Endothelial cell of umbilical vein (primary cell): ENCODE measurements around the gene PLPPR5. TPM values are rescaled to one million over a fixed set of nuclear protein-coding genes. Genes with fewer than 3 reads are reported as not detected.

ENCODE experiments used
- BruUV-seq: library from RNA; stranded (reverse); fragments of 400-500 nt; replicated peaks from 2 replicates; lab custom pipeline; 2021; lab: Mats Ljungman, UMichigan
- CTCF ChIA-PET: fragments of 300-600, 350-600 bp; sonication (Branson Sonifier 250); formaldehyde crosslinking; loops from one replicate; lab custom pipeline; 2021; ENCODE audit warnings: antibody characterized with exemption, inconsistent platforms; lab: Charles Lee
- POLR2A ChIA-PET: fragments of 300-600, 350-600 bp; sonication (Branson Sonifier 250); formaldehyde crosslinking; loops from one replicate; lab custom pipeline; 2021; ENCODE audit warnings: antibody characterized with exemption, inconsistent platforms; lab: Charles Lee
- DNase-seq: peaks from one replicate; pipeline ENCODE4 v3.0.0-alpha.2; 2011; ENCODE audit warnings: low read depth, low spot score
- FAIRE-seq: peaks from 2 replicates; lab custom pipeline; 2011; peaks lifted over from hg19 to GRCh38; lab: Jason Lieb, UNC
- H2AFZ ChIP-seq: 2 replicates; pipeline ENCODE4 v1.6.0; 2012; ENCODE audit warnings: low read depth, low read length, control low read depth, inconsistent platforms
- H3K27ac ChIP-seq: 2 replicates; pipeline ENCODE4 v1.5.1; 2011; ENCODE audit warnings: low read depth, mild to moderate bottlenecking, control low read depth, low read length, moderate library complexity; ENCODE audit not compliant: insufficient read depth
- H3K27me3 ChIP-seq, 2 experiments: 2 replicates each; pipeline versions ENCODE4 v1.6.0 to v1.6.1; 2011; ENCODE audit warnings: low read length in 2 of 2, mixed read lengths in 1 of 2; ENCODE audit not compliant: control insufficient read depth in 2 of 2, insufficient read depth in 2 of 2
- H3K36me3 ChIP-seq, 2 experiments: 2 replicates in 1 of 2; 3 replicates in 1 of 2; pipeline ENCODE4 v1.5.1; 2011; ENCODE audit warnings: low read length in 2 of 2, mild to moderate bottlenecking in 1 of 2, moderate library complexity in 1 of 2; ENCODE audit not compliant: control insufficient read depth in 2 of 2, insufficient read depth in 2 of 2; ENCODE audit errors: extremely low read depth in 1 of 2
- H3K4me1 ChIP-seq: 3 replicates; pipeline ENCODE4 v1.5.1; 2011; ENCODE audit warnings: mild to moderate bottlenecking, low read length; ENCODE audit not compliant: control insufficient read depth, insufficient read depth; ENCODE audit errors: extremely low read depth
- H3K4me2 ChIP-seq: 2 replicates; pipeline ENCODE4 v1.6.1; 2011; ENCODE audit warnings: low read length, control low read depth, mixed read lengths; ENCODE audit not compliant: insufficient read depth
- H3K4me3 ChIP-seq, 3 experiments: fragments of 200-600 bp in 1 of 3; sonication (generic), shearing (Covaris generic) in 1 of 3; replicated peaks in 1 of 3; 2 replicates each; pipeline ENCODE4 v1.5.1; 2011 to 2016; ENCODE audit warnings: control low read depth in 3 of 3, low read length in 3 of 3, mild to moderate bottlenecking in 2 of 3, inconsistent platforms in 1 of 3, low read depth in 1 of 3, moderate library complexity in 1 of 3; ENCODE audit not compliant: insufficient read depth in 1 of 3
- H3K79me2 ChIP-seq: 2 replicates; pipeline ENCODE4 v1.6.0; 2012; ENCODE audit warnings: low read length, inconsistent platforms; ENCODE audit not compliant: control insufficient read depth, insufficient read depth
- H3K9ac ChIP-seq: replicated peaks from 2 replicates; pipeline ENCODE3; 2011; ENCODE audit warnings: low read length, control low read depth; ENCODE audit not compliant: insufficient read depth; ENCODE audit errors: extremely low read depth
- H3K9me1 ChIP-seq: replicated peaks from 3 replicates; pipeline ENCODE4 v1.6.0; 2011; ENCODE audit warnings: mild to moderate bottlenecking, low read length; ENCODE audit not compliant: control insufficient read depth, insufficient read depth; ENCODE audit errors: extremely low read depth
- H3K9me3 ChIP-seq: replicated peaks from 2 replicates; pipeline ENCODE4 v1.5.1; 2012; ENCODE audit warnings: low read length, inconsistent platforms; ENCODE audit not compliant: control insufficient read depth, insufficient read depth
- H4K20me1 ChIP-seq: replicated peaks from 2 replicates; pipeline ENCODE3; 2011; ENCODE audit warnings: mild to moderate bottlenecking, low read length; ENCODE audit not compliant: control insufficient read depth, insufficient read depth; ENCODE audit errors: extremely low read depth
- CTCF ChIP-seq, 2 donors: IDR thresholded peaks; 1 replicate in 1 of 2; 2 replicates in 1 of 2; pipeline ENCODE4 v1.5.1; 2011; ENCODE audit warnings: low read length in 2 of 2, mild to moderate bottlenecking in 2 of 2, moderate library complexity in 2 of 2, control low read depth in 1 of 2, inconsistent platforms in 1 of 2, low read depth in 1 of 2; ENCODE audit not compliant: insufficient read depth in 1 of 2; ENCODE audit errors: extremely low read depth in 1 of 2
- EZH2 ChIP-seq: IDR thresholded peaks from 2 replicates; pipeline ENCODE4 v1.6.1; 2012; ENCODE audit warnings: borderline replicate concordance, low read depth, mild to moderate bottlenecking, moderate library complexity, low read length, inconsistent platforms; ENCODE audit not compliant: severe bottlenecking
- FOS ChIP-seq: IDR thresholded peaks from 2 replicates; pipeline ENCODE4 v1.6.1; 2011; ENCODE audit warnings: mild to moderate bottlenecking, low read length, moderate library complexity, borderline replicate concordance; ENCODE audit not compliant: insufficient read depth
- GATA2 ChIP-seq: IDR thresholded peaks from 2 replicates; pipeline ENCODE4 v1.7.0; 2011; ENCODE audit warnings: low read depth, mild to moderate bottlenecking, moderate library complexity, mixed read lengths, low read length; ENCODE audit not compliant: insufficient read length, insufficient read depth
- JUN ChIP-seq: IDR thresholded peaks from 2 replicates; pipeline ENCODE4 v1.6.1; 2011; ENCODE audit warnings: borderline replicate concordance, low read depth; ENCODE audit not compliant: insufficient read length, insufficient read depth
- MYC ChIP-seq: IDR thresholded peaks from one replicate; pipeline ENCODE4 v1.6.1; 2011; ENCODE audit warnings: mild to moderate bottlenecking, low read depth, low read length
- POLR2A ChIP-seq: IDR thresholded peaks from 2 replicates; pipeline ENCODE4 v1.6.1; 2012; ENCODE audit warnings: low read depth, mild to moderate bottlenecking, control low read depth, low read length
- POLR2AphosphoS5 ChIP-seq: IDR thresholded peaks from 2 replicates; pipeline ENCODE4 v1.6.1; 2012; ENCODE audit warnings: low read depth, mild to moderate bottlenecking, control low read depth, low read length, moderate library complexity; ENCODE audit not compliant: insufficient read depth
- dilution Hi-C: fragments of 300-500 bp; cut with MboI; formaldehyde crosslinking; loops from one replicate; pipeline ENCODE4 v1.15.0; 2019; ENCODE audit warnings: low sequenced_read_pairs; ENCODE audit not compliant: extremely low pct_ligation_motif_present
- intact Hi-C: fragments of 100-400 bp; cut with micrococcal nuclease; formaldehyde crosslinking; loops from one replicate; pipeline ENCODE4 v1.10.0; 2022
- polyA plus RNA-seq, 4 experiments: library from polyadenylated mRNA; depleted of rRNA in 3 of 4; stranded (reverse) in 3 of 4; unstranded in 1 of 4; fragments of >200 nt; gene quantifications; 2 replicates each; pipeline versions ENCODE4 v1.2.1 to v1.2.3, GENCODE V29; 2011 to 2012; ENCODE audit warnings: missing spikeins in 1 of 4
- total RNA-seq: library from RNA; stranded (reverse); gene quantifications from 2 replicates; pipeline ENCODE4 v1.2.3, GENCODE V29; 2021
- TF ChIP-seq, protein P1 (sequence below): IDR thresholded peaks from 2 replicates; pipeline ENCODE4 v1.6.1; 2011; ENCODE audit not compliant: insufficient read depth, insufficient read length

PLPPR5 gene
- total and polyA plus RNA-seq, 2 donors (not counting 3 experiments of a cell fraction or from before 2014, with no cell fraction given), result not detected

- no peaks in the 10 kb centered on the region for H3K4me1 ChIP-seq
- H3K9me3 ChIP-seq, result no peaks in the 10 kb centered on the region
- peaks cover 4 to 18% of the 10 kb centered on the region in 2 experiments for H3K27me3 ChIP-seq
- intact Hi-C loops (no loop called here), dilution Hi-C loops (no loop called here)
- DNase-seq, result no peak
- H3K27ac ChIP-seq, result no peak overlapping the region
- no peak overlapping the region for H2AFZ ChIP-seq
- no TSS peak for BruUV-seq
- TF ChIP-seq FOS (no peak), POLR2AphosphoS5 (no peak)
- no peak overlapping the region for H3K4me2 ChIP-seq
- no peaks in the 10 kb centered on the region for H4K20me1 ChIP-seq
- H3K9ac ChIP-seq, result no peak overlapping the region
- H3K36me3 ChIP-seq, result no peaks in the 10 kb centered on the region
- ChIA-PET CTCF (interaction anchor here (0.9 kb wide), 1 partner anchor 11 kb away, joined by 3 read pairs; no protein-coding TSS in a partner anchor), POLR2A (no interaction called here)
- H3K9me1 ChIP-seq, result no peaks in the 10 kb centered on the region
- no peak for FAIRE-seq
- no peaks in the 10 kb centered on the region for H3K79me2 ChIP-seq
- no peak overlapping the region for H3K4me3 ChIP-seq
These were observed 13.0 kb upstream of the PLPPR5 start for GRCh38 chr1:99017655-99018054.

DNA sequence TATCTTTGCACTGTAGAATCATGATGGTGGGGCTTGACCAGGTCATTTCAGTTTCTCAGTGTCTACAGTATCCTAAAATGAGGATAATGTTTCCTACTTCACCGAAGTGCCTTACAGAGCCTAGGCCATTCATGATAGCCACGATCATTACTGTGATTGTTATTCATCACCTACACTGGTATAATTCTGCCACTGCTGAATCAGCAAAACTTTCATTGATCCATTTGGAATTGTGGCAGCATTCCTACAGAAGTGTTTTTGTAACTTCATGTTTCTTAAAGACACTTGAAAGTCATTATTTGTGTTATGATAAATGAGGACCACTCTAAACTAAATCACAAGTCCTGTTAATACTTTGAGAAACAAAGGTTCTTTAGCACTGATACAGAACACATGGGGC lies 6.0 kb upstream of the PLPPR5 start:
- Histone ChIP-seq H3K9me3 (no peaks in the 10 kb centered on the region), H4K20me1 (no peaks in the 10 kb centered on the region), H3K9me1 (no peaks in the 10 kb centered on the region), H3K4me2 (no peak overlapping the region), H3K79me2 (no peaks in the 10 kb centered on the region), H3K27ac (no peak overlapping the region), H3K4me1 (no peaks in the 10 kb centered on the region), H3K36me3 (no peaks in the 10 kb centered on the region), H3K27me3 (peaks cover 28 to 45% of the 10 kb centered on the region in 2 experiments), H3K4me3 (no peak overlapping the region), H3K9ac (no peak overlapping the region), H2AFZ (no peak overlapping the region)
- dilution Hi-C loops (no loop called here), intact Hi-C loops (no loop called here)
- no peak for FAIRE-seq
- TF ChIP-seq CTCF (IDR thresholded peaks at IDR 0.05; ENCODE audit: extremely low read depth in 1 of 2, insufficient read depth in 1 of 2, low read depth in 1 of 2, low read length in 2 of 2) (no peak), POLR2AphosphoS5 (no peak), JUN (no peak), GATA2 (no peak), MYC (no peak), FOS (no peak), POLR2A (no peak), EZH2 (no peak)
- TF ChIP-seq, protein P1, sequence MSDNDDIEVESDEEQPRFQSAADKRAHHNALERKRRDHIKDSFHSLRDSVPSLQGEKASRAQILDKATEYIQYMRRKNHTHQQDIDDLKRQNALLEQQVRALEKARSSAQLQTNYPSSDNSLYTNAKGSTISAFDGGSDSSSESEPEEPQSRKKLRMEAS, result no peak
- DNase-seq, result no peak
- POLR2A ChIA-PET, result interaction anchor here (0.7 kb wide), 1 partner anchor 1995 kb away, joined by 3 read pairs; no protein-coding TSS in a partner anchor
- no TSS peak for BruUV-seq
- CTCF ChIA-PET, result no interaction called here
